ENCODE measurements around the gene MRFAP1. TPM values are rescaled to one million over a fixed set of nuclear protein-coding genes. Genes with fewer than 3 reads are reported as not detected.
"Not testable (repeated sequence)": the region's sequence is repeated elsewhere in the genome, so short reads cannot be mapped to it uniquely, and the experiment has no call there.

MRFAP1 gene
- total and polyA plus RNA-seq, 10 of the 15 experiments (the other 5 are each of a cell fraction or from before 2014, with no cell fraction given), result 18.7 to 105 (median 80.8) TPM

- H2AFZ ChIP-seq (ENCODE audit: control insufficient read depth, low read depth, low read length); RAD21 ChIA-PET (ENCODE audit: unreplicated experiment); CTCF ChIA-PET; H3K9ac ChIP-seq (ENCODE audit: control insufficient read depth, insufficient read depth, low read length); H3K36me3 ChIP-seq (ENCODE audit: control insufficient read depth in 2 of 2, insufficient read depth in 2 of 2, low read length in 1 of 2); H4K20me1 ChIP-seq (ENCODE audit: control insufficient read depth, insufficient read depth); H3K27ac ChIP-seq (ENCODE audit: control insufficient read depth, insufficient read depth); FAIRE-seq; H3K9me3 ChIP-seq (replicated peaks; ENCODE audit: control insufficient read depth, insufficient read depth, low read length); DNase-seq (ENCODE audit: low read depth, low spot score); SMC1A ChIA-PET (ENCODE audit: uncharacterized antibody, unreplicated experiment); H3K4me3 ChIP-seq; H3K79me2 ChIP-seq (ENCODE audit: control insufficient read depth, insufficient read depth, low read length); intact Hi-C loops (cut with micrococcal nuclease; ENCODE audit: unreplicated experiment); H3K4me2 ChIP-seq (ENCODE audit: control insufficient read depth, insufficient read depth); H3K4me1 ChIP-seq (ENCODE audit: control insufficient read depth, insufficient read depth, low read length); in situ Hi-C loops (cut with MboI); BruUV-seq (replicated peaks); POLR2A ChIA-PET; ATAC-seq; H3K27me3 ChIP-seq (replicated peaks in 1 of 2; ENCODE audit: control insufficient read depth in 2 of 2, insufficient read depth in 2 of 2, low read length in 1 of 2): not testable (repeated sequence)
- WGBS (ENCODE audit: insufficient coverage, insufficient replicate concordance, low lambda C conversion rate, missing lambda C conversion rate), result 17% methylated on average over 1 of the region's 3 CpGs
Observed at GRCh38 chr4:6654211-6654610, 13.7 kb downstream of the MRFAP1 start.

DNA sequence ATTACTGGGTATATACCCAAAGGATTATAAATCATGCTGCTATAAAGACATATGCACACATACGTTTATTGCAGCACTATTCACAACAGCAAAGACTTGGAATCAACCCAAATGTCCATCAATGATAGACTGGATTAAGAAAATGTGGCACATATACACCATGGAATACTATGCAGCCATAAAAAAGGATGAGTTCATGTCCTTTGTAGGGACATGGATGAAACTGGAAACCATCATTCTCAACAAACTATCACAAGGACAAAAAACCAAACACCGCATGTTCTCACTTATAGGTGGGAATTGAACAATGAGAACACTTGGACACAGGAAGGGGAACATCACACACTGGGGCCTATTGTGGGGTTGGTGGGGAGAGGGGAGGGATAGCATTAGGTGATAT is 14.8 kb downstream of the MRFAP1 start:
- H3K36me3 ChIP-seq (ENCODE audit: control insufficient read depth in 2 of 2, insufficient read depth in 2 of 2, low read length in 1 of 2); H3K9ac ChIP-seq (ENCODE audit: control insufficient read depth, insufficient read depth, low read length); DNase-seq (ENCODE audit: low read depth, low spot score); H3K4me3 ChIP-seq; RAD21 ChIA-PET (ENCODE audit: unreplicated experiment); H3K79me2 ChIP-seq (ENCODE audit: control insufficient read depth, insufficient read depth, low read length); BruUV-seq (replicated peaks); H3K27ac ChIP-seq (ENCODE audit: control insufficient read depth, insufficient read depth); POLR2A ChIA-PET; H3K4me1 ChIP-seq (ENCODE audit: control insufficient read depth, insufficient read depth, low read length); in situ Hi-C loops (cut with MboI); H3K4me2 ChIP-seq (ENCODE audit: control insufficient read depth, insufficient read depth); intact Hi-C loops (cut with micrococcal nuclease; ENCODE audit: unreplicated experiment); SMC1A ChIA-PET (ENCODE audit: uncharacterized antibody, unreplicated experiment); FAIRE-seq; H4K20me1 ChIP-seq (ENCODE audit: control insufficient read depth, insufficient read depth); H3K27me3 ChIP-seq (replicated peaks in 1 of 2; ENCODE audit: control insufficient read depth in 2 of 2, insufficient read depth in 2 of 2, low read length in 1 of 2); CTCF ChIA-PET; H2AFZ ChIP-seq (ENCODE audit: control insufficient read depth, low read depth, low read length); ATAC-seq; H3K9me3 ChIP-seq (replicated peaks; ENCODE audit: control insufficient read depth, insufficient read depth, low read length): not testable (repeated sequence)
- 50% methylated on average over 2 of the region's 2 CpGs for WGBS (ENCODE audit: insufficient coverage, insufficient replicate concordance, low lambda C conversion rate, missing lambda C conversion rate)

- H3K4me2 ChIP-seq (ENCODE audit: control insufficient read depth, insufficient read depth), result no peak overlapping the region
- no peak for FAIRE-seq
Observed at GRCh38 chr4:6655924-6656323, 15.4 kb downstream of the MRFAP1 start.

More at GRCh38 chr4:6655924-6656323, 15.4 kb downstream of the MRFAP1 start:
- Histone ChIP-seq H3K27ac (ENCODE audit: control insufficient read depth, insufficient read depth) (no peak overlapping the region), H3K79me2 (ENCODE audit: control insufficient read depth, insufficient read depth, low read length) (no peaks in the 10 kb centered on the region), H3K9ac (ENCODE audit: control insufficient read depth, insufficient read depth, low read length) (no peak overlapping the region), H3K9me3 (replicated peaks; ENCODE audit: control insufficient read depth, insufficient read depth, low read length) (no peaks in the 10 kb centered on the region), H3K4me3 (no peak overlapping the region), H4K20me1 (ENCODE audit: control insufficient read depth, insufficient read depth) (no peaks in the 10 kb centered on the region), H3K4me1 (ENCODE audit: control insufficient read depth, insufficient read depth, low read length) (no peaks in the 10 kb centered on the region), H3K36me3 (ENCODE audit: control insufficient read depth in 2 of 2, insufficient read depth in 2 of 2, low read length in 1 of 2) (no peaks in the 10 kb centered on the region), H3K27me3 (replicated peaks in 1 of 2; ENCODE audit: control insufficient read depth in 2 of 2, insufficient read depth in 2 of 2, low read length in 1 of 2) (peaks cover 5 to 6% of the 10 kb centered on the region in 2 experiments; a peak in 3 of 4 replicates), H2AFZ (ENCODE audit: control insufficient read depth, low read depth, low read length) (no peak overlapping the region)
- no peak for DNase-seq (ENCODE audit: low read depth, low spot score)
- in situ Hi-C loops (cut with MboI) (no loop called here), intact Hi-C loops (cut with micrococcal nuclease; ENCODE audit: unreplicated experiment) (no loop called here)
- SMC1A ChIA-PET (ENCODE audit: uncharacterized antibody, unreplicated experiment), result no interaction called here
- POLR2A ChIA-PET, result no interaction called here
- no TSS peak for BruUV-seq (replicated peaks)
- 53% methylated on average over 5 of the region's 5 CpGs for WGBS (ENCODE audit: insufficient coverage, insufficient replicate concordance, low lambda C conversion rate, missing lambda C conversion rate)
- CTCF ChIA-PET, result no interaction called here
- ATAC-seq, result no peak
- TF ChIP-seq PBX3 (IDR thresholded peaks at IDR 0.05; ENCODE audit: insufficient replicate concordance, low read depth, low read length), result no peak
- RAD21 ChIA-PET (ENCODE audit: unreplicated experiment), result no interaction called here

All from GM12878 (cell line).